HEK293T (cell line): ENCODE measurements around the gene LRBA.

Experiments used
- ARNT ChIP-seq: fragments of 450-650 bp; IDR thresholded peaks from 2 replicates; pipeline ENCODE4 v1.6.1; 2017; ENCODE audit warnings: mild to moderate bottlenecking
- BHLHE40 ChIP-seq: fragments of 450-650 bp; IDR thresholded peaks from 2 replicates; pipeline ENCODE4 v1.6.1; 2016; ENCODE audit warnings: mild to moderate bottlenecking, moderate library complexity, borderline replicate concordance
- CTBP1 ChIP-seq: fragments of 450-650 bp; IDR thresholded peaks from 2 replicates; pipeline ENCODE4 v1.6.1; 2016; ENCODE audit warnings: borderline replicate concordance
- FOXA1 ChIP-seq: fragments of 450-650 bp; IDR thresholded peaks from 2 replicates; pipeline ENCODE4 v1.6.1; 2016; ENCODE audit warnings: mild to moderate bottlenecking
- FOXM1 ChIP-seq: fragments of 450-650 bp; IDR thresholded peaks from 2 replicates; pipeline ENCODE4 v1.6.1; 2017; ENCODE audit warnings: mild to moderate bottlenecking, borderline replicate concordance
- HDGF ChIP-seq: fragments of 450-650 bp; IDR thresholded peaks from 2 replicates; pipeline ENCODE4 v1.6.1; 2017; ENCODE audit warnings: antibody characterized with exemption, borderline replicate concordance
- L3MBTL2 ChIP-seq: fragments of 450-650 bp; conservative IDR thresholded peaks from 2 replicates; pipeline ENCODE4 v1.6.1; 2016; ENCODE audit warnings: mild to moderate bottlenecking
- PKNOX1 ChIP-seq: fragments of 450-650 bp; IDR thresholded peaks from 2 replicates; pipeline ENCODE4 v1.6.1; 2016
- SP1 ChIP-seq: fragments of 450-650 bp; IDR thresholded peaks from 2 replicates; pipeline ENCODE4 v1.6.1; 2017
- SUZ12 ChIP-seq: fragments of 450-650 bp; IDR thresholded peaks from 2 replicates; pipeline ENCODE4 v1.6.1; 2016; ENCODE audit warnings: mild to moderate bottlenecking

- TF ChIP-seq SUZ12, result no peak
- no peak for TF ChIP-seq BHLHE40
- no peak for TF ChIP-seq PKNOX1
- TF ChIP-seq FOXM1, result no peak
- no peak for TF ChIP-seq SP1
- TF ChIP-seq CTBP1, result no peak
- no peak for TF ChIP-seq FOXA1
- no peak for TF ChIP-seq HDGF
- no peak for TF ChIP-seq L3MBTL2
- no peak for TF ChIP-seq ARNT
Observed at GRCh38 chr4:150909116-150909515, 106.0 kb downstream of the LRBA start.
